CD1c-positive myeloid dendritic cell (primary cell): Measurements from ENCODE around the gene OSGIN1.

Experiments used
- DNase-seq: peaks from one replicate; pipeline ENCODE4 v3.0.0-alpha.2; 2016; ENCODE audit errors: extremely low spot score

OSGIN1 gene

DNA sequence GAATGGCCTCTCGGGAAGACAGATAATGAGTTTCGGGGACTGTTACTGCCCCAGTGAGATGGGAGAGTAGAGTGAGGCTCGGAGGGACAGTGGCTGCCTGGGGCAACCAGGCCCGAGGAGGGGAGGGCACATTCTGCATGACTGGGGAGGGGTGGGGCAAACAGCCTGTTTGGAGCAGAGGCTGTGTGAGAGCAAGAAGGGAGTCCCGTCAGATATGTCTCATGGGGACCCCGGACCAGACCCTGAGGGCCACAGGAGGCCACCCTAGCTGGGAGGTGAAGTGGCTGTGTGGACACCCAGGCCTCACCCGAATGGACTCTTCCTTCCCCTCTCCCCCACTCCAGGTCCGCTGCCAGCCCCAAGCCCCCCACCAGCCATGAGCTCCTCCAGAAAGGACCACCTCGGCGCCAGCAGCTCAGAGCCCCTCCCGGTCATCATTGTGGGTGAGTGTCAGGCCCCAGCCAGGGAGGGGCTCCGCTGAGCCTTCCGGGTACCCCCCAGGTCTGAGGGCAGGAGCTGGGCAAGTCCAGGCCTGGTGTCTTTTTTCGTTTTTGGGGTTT lies 4.3 kb downstream of the OSGIN1 start:
- DNase-seq = no peak

DNA sequence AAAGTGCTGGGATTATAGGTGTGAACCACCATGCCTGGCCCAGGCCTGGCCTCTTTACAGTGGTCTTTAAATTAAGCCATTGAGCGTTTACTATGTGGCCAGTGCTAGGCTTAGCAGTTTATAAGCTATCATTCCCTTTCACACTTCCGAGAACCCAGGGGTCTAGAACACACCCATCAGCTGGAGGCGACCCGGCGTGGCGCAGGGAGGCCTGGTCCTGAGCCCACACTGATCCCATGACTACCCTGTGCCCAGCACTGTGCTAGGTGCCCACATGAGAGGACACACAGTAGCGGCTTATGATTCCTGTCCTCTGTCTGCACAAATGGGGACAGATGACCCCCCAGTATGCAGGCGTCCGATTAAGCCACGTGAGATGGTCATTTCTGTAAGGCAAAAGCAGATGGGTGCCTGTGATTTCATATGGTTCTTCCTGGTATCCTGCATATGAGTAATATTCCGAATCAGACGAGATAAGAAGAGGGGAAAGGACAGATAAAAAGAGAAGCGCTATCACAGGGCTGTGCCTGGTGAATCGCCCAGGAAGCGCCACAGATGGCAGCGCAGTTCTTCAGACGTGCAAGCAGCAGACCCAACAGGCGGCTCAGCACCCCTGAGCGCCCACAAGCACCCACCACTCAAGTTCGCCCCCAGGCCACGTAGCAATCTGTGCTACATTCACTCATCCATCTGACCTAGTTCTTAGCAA lies 5.3 kb downstream of the OSGIN1 start:
- no peak for DNase-seq

DNA sequence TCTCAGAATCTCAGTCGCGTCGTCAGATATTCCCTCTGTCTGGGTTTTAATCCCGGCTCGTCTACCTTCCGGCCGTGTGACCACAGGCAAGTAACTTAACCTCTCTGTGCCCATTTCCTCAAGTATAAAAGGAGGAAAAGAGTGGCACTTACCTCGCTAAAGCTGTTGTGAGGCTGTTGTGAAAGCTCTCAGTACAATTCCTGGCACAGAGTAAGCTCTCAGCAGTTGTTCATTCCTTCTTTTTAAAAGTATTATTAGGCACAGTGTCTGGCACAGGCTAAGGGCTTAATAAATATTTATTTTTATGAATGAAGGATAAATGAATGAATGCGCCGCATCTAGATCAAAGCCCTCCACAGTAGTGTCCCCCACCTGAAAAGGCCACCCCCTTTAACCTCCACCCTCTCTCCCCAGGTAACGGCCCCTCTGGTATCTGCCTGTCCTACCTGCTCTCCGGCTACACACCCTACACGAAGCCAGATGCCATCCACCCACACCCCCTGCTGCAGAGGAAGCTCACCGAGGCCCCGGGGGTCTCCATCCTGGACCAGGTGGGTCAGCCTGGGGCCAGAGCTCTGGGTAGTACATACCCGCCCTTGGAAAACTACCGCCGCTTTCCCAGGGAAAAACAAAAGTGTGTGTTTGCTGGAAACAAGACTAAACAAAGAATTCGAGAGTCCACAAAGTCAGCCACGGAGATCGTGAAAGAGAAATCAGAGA lies 6.0 kb downstream of the OSGIN1 start:
- no peak for DNase-seq

DNA sequence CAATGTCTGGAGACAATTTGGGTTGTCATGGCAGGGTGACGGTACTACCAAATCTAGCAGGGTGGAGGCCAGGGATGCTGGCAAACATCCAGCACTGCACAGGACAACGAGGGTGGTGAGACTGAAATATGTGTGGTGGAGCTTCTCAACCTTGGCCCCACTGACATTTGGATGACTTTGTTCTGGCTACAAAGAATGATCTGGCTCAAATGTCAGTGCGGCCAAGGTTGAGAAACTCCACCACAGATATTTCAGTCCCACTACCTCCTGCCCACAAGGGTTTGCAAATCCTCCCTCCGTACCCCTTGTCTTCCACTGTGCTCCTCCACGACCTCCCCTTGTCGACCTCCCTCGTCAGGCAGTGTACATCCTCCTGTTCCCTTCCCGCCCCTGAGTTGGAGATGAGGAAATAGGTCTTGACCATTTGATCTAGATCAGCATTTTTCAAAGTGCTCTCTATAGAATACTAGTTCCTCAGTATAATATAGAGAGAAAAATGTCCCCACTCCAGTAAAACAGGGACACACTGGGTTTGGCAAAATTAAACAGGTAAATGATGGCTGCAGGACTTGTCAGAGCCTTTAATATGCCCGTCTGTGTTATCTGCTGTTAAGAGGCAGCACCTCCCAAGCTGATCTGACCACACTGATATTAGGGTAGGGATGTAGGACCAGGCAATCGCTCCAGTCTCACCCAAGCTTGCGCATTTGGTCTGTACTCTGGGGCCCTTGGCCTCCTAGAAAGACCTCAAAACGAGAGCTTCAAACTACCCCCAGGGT lies 6.8 kb downstream of the OSGIN1 start:
- DNase-seq = peak; percentile 22

DNA sequence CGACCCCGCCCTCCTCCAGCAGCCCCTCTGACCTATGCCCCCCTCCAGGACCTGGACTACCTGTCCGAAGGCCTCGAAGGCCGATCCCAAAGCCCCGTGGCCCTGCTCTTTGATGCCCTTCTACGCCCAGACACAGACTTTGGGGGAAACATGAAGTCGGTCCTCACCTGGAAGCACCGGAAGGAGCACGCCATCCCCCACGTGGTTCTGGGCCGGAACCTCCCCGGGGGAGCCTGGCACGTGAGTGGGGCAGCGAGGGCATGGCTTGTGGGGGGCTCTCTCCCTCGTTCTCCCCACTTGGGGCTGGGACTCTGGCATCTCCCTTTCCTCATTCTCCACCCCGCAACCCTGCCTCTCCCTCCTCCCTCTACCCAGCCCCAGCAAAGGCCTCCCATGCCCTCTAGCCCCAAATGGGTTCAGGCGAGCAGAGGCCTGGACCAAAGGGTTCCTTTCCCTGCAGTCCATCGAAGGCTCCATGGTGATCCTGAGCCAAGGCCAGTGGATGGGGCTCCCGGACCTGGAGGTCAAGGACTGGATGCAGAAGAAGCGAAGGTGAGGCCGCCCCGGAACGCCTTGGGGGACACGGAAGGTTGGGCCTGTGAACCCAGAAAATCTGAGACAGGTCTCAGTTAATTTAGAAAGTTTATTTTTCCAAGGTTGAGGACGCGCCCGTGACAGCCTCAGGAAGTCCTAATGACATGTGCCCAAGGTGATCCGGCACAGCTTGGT lies 7.6 kb downstream of the OSGIN1 start:
- no peak for DNase-seq

GRCh38 chr16:83961591-83961990 lies 8.6 kb downstream of the OSGIN1 start:
- no peak for DNase-seq

GRCh38 chr16:83963277-83964119 lies 10.5 kb downstream of the OSGIN1 start:
- DNase-seq = no peak

DNA sequence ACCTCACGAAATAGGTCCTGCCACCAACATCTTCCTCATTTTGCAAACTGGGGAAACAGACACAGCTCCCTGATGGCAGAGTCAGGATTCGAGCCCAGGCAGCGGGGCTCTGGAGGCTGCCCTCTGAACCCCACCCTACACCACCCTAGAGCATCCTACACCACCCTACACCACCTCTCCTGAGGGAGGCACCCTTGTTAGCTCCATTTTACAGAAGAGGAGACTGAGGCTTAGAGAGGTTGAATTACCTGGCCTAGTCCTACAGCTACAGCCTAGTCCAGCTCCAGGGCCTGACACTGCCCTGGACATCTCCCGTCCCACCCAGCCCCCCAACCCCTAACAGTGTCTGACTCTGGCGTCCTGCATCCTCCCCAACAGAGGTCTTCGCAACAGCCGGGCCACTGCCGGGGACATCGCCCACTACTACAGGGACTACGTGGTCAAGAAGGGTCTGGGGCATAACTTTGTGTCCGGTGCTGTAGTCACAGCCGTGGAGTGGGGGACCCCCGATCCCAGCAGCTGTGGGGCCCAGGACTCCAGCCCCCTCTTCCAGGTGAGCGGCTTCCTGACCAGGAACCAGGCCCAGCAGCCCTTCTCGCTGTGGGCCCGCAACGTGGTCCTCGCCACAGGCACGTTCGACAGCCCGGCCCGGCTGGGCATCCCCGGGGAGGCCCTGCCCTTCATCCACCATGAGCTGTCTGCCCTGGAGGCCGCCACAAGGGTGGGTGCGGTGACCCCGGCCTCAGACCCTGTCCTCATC lies 11.8 kb downstream of the OSGIN1 start:
- no peak for DNase-seq

GRCh38 chr16:83965444-83966152 lies 12.6 kb downstream of the OSGIN1 start:
- no peak for DNase-seq

GRCh38 chr16:83966153-83966696 lies 13.2 kb downstream of the OSGIN1 start:
- DNase-seq = no peak

DNA sequence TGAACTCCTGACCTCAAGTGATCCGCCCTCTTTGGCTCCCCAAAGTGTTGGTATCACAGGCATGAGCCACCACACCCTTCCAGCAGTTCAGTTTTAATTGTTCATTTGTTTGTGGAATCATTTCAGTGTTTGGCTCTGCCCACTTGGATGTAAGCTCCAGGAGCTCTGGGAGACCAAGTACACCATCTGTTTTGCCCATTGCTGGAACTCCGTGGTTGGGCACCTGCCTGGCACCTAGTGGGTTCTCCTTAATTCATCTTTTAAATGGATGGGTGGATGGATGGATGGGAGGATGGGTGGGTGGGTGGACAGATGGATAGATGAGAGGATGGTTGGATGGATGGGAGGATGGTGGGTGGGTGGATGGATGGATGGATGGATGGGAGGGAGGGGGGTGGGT lies 14.1 kb downstream of the OSGIN1 start:
- DNase-seq = no peak

- DNase-seq = peak; percentile 63
Measured at GRCh38 chr16:83967838-83968305, 14.8 kb downstream of the OSGIN1 start, which contains the start of gene NECAB2. TSS of gene NECAB2 (plus strand) at chr16:83968244. CDS start at chr16:83968649, 405 bp downstream.

DNA sequence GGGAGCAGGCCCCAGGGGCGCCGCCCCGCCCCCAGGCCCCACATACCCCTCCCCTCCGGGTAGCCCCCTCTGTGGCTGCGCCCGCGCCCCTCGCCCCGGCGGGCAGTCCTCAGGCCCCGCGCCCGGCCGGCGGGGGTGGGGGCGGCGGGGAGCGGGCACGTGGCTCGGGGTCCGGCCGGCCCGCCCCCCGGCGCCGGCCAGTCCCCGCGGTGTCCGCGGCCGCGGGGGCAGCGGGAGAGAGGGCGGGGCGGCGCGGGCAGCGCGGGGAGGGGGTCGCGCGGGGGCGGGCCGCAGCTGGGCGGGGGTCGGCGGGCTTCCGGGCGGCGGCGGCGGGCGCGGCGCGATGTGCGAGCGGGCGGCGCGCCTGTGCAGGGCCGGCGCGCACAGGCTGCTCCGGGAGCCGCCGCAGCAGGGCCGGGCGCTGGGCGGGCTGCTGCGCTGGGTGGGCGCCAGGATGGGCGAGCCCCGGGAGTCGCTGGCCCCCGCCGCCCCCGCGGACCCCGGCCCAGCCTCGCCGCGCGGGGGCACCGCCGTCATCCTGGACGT lies 15.3 kb downstream of the OSGIN1 start:
- no peak for DNase-seq

DNA sequence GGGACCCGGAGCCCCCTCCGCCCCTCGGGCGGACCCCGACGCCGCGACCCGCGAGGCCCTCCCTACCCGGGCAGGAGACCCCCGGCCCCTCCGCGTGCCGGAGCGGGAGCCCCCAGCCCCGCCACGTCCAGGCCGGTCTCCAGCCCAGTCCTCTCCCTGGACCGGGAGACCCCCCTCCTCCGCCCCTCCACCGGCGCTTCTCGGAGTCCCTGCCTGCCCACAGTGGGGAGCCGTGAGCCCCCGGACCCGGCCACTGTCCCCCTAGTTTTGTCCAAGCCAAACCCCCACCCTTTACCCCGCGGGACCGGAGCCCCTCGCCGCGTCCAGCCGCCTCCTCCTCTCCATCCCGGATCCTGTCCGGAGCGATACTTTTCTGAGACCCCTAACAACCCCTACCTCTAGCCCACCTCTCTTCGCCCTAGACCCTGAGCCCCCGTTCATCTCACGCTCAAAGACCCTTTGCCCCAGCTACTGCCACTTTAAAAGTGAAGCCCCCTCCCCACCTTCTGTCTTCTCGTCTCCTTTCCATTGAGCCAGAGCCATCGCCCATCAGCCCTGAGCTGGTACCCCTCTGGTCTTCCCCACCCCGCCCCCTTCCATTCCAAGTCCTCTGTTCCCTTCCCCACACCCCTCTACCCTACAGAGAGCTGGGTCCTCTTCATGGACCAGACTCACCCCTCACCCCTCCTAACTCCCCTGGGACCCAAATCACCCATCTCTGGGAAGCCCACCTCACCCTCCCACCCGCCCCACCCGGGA lies 16.0 kb downstream of the OSGIN1 start:
- DNase-seq = no peak

GRCh38 chr16:83969771-83970429 lies 16.9 kb downstream of the OSGIN1 start:
- DNase-seq = no peak

- no peak for DNase-seq
Measured at GRCh38 chr16:83970430-83970815, 17.4 kb downstream of the OSGIN1 start.
